Left forelimb (tissue), 1 donor: ENCODE measurements around the gene AUH.

Source experiments
- DNase-seq: peaks from one replicate; pipeline ENCODE4 v3.0.0-alpha.2; 2018; ENCODE audit warnings: low spot score

Gene AUH

GRCh38 chr9:91291866-91292265, 69.9 kb downstream of the AUH start:
- no peak for DNase-seq

- DNase-seq: no peak
Measured at GRCh38 chr9:91289244-91289643, 72.5 kb downstream of the AUH start.

GRCh38 chr9:91285729-91286353, 75.9 kb downstream of the AUH start:
- no peak for DNase-seq

- DNase-seq: no peak
Measured at GRCh38 chr9:91282292-91282691, 79.4 kb downstream of the AUH start.

- DNase-seq: no peak
Measured at GRCh38 chr9:91279296-91280204, 82.2 kb downstream of the AUH start.

GRCh38 chr9:91276513-91276912, 85.2 kb downstream of the AUH start:
- DNase-seq: no peak

GRCh38 chr9:91275655-91276054, 86.1 kb downstream of the AUH start:
- DNase-seq: no peak

- DNase-seq: no peak
Measured at GRCh38 chr9:91274949-91275492, 86.7 kb downstream of the AUH start.

GRCh38 chr9:91273853-91274552, 87.7 kb downstream of the AUH start:
- no peak for DNase-seq

GRCh38 chr9:91271156-91271555, 90.6 kb downstream of the AUH start:
- no peak for DNase-seq

- DNase-seq: no peak
Measured at GRCh38 chr9:91269907-91270491, 91.7 kb downstream of the AUH start.

GRCh38 chr9:91266448-91266847, 95.3 kb downstream of the AUH start:
- no peak for DNase-seq

- no peak for DNase-seq
Measured at GRCh38 chr9:91265514-91265913, 96.2 kb downstream of the AUH start.

- no peak for DNase-seq
Measured at GRCh38 chr9:91261417-91261816, 100.3 kb downstream of the AUH start.

- DNase-seq: no peak
Measured at GRCh38 chr9:91259162-91259561, 102.6 kb downstream of the AUH start.

GRCh38 chr9:91258451-91258850, 103.3 kb downstream of the AUH start:
- no peak for DNase-seq

GRCh38 chr9:91256235-91256634, 105.5 kb downstream of the AUH start:
- DNase-seq: no peak

GRCh38 chr9:91255327-91255726, 106.4 kb downstream of the AUH start:
- DNase-seq: no peak

GRCh38 chr9:91253488-91253887, 108.2 kb downstream of the AUH start:
- DNase-seq: no peak

GRCh38 chr9:91248707-91249106, 113.0 kb downstream of the AUH start:
- no peak for DNase-seq

- no peak for DNase-seq
Measured at GRCh38 chr9:91247278-91247677, 114.4 kb downstream of the AUH start.

- DNase-seq: no peak
Measured at GRCh38 chr9:91246846-91247245, 114.9 kb downstream of the AUH start.
